ENCODE results near the gene KCNC1. TPM values are rescaled to one million over a fixed set of nuclear protein-coding genes. Genes with fewer than 3 reads are reported as not detected.

KCNC1 gene
- total and polyA plus RNA-seq, 2 experiments from 2014 or later = 0.11 TPM; not detected in 1

DNA sequence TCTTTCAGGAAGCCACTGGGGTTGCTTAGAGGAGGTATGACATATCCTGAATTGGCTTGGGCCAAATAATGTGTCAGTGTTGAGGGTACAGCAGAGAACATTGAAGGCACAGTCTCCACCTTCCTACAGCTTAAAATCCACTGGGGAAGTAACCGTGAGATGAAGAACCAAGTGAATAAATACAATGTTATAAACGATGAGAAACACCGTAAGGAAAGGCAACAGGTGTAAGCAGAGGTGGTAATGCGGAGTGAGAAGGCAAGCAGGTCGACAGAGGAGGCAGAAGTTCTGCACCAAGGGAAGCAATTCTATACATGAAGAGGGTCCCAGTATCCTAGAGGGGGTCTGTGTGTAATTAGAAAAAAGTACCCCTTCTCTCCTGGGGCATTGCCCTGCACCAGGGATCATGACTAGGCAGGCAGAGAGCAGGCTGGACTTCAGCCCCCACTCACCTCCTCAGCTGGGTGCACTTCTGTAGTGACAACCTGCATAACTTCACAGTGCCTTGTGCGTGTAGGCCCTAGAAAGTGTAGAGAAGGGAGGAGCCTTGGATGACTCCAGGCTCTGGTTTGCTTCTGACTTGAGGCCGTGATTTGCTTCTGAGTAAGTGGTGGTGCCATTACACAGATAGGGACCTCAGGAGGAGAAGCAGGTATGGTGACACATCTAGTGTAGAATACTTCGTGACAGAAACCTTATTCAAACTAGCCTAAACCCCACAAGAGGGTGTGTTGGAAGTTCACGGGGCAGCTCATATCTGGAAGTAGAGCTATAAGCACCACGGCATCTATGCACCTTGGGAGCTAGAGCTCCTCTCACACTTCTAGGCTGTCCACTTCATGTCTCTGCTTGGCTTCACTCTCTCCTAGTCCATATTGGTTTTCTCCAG lies 10.3 kb upstream of the KCNC1 start (continued):
- TF ChIP-seq, protein P1, sequence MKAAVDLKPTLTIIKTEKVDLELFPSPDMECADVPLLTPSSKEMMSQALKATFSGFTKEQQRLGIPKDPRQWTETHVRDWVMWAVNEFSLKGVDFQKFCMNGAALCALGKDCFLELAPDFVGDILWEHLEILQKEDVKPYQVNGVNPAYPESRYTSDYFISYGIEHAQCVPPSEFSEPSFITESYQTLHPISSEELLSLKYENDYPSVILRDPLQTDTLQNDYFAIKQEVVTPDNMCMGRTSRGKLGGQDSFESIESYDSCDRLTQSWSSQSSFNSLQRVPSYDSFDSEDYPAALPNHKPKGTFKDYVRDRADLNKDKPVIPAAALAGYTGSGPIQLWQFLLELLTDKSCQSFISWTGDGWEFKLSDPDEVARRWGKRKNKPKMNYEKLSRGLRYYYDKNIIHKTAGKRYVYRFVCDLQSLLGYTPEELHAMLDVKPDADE (IDR thresholded peaks at IDR 0.05) = no peak
- TF ChIP-seq NANOG (IDR thresholded peaks at IDR 0.05; ENCODE audit: borderline replicate concordance) (no peak), CREB1 (CRISPR knock-in tag; IDR thresholded peaks at IDR 0.05; ENCODE audit: low read depth) (no peak), EZH2phosphoT487 (IDR thresholded peaks at IDR 0.05; ENCODE audit: unreplicated experiment) (no peak), JUNB (IDR thresholded peaks at IDR 0.05; ENCODE audit: unreplicated experiment) (no peak), ZNF114 (CRISPR knock-in tag; IDR thresholded peaks at IDR 0.05) (no peak)
- TF ChIP-seq, protein P2, sequence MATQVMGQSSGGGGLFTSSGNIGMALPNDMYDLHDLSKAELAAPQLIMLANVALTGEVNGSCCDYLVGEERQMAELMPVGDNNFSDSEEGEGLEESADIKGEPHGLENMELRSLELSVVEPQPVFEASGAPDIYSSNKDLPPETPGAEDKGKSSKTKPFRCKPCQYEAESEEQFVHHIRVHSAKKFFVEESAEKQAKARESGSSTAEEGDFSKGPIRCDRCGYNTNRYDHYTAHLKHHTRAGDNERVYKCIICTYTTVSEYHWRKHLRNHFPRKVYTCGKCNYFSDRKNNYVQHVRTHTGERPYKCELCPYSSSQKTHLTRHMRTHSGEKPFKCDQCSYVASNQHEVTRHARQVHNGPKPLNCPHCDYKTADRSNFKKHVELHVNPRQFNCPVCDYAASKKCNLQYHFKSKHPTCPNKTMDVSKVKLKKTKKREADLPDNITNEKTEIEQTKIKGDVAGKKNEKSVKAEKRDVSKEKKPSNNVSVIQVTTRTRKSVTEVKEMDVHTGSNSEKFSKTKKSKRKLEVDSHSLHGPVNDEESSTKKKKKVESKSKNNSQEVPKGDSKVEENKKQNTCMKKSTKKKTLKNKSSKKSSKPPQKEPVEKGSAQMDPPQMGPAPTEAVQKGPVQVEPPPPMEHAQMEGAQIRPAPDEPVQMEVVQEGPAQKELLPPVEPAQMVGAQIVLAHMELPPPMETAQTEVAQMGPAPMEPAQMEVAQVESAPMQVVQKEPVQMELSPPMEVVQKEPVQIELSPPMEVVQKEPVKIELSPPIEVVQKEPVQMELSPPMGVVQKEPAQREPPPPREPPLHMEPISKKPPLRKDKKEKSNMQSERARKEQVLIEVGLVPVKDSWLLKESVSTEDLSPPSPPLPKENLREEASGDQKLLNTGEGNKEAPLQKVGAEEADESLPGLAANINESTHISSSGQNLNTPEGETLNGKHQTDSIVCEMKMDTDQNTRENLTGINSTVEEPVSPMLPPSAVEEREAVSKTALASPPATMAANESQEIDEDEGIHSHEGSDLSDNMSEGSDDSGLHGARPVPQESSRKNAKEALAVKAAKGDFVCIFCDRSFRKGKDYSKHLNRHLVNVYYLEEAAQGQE (IDR thresholded peaks at IDR 0.05; ENCODE audit: unreplicated experiment) = no peak
- TF ChIP-seq, protein P3, sequence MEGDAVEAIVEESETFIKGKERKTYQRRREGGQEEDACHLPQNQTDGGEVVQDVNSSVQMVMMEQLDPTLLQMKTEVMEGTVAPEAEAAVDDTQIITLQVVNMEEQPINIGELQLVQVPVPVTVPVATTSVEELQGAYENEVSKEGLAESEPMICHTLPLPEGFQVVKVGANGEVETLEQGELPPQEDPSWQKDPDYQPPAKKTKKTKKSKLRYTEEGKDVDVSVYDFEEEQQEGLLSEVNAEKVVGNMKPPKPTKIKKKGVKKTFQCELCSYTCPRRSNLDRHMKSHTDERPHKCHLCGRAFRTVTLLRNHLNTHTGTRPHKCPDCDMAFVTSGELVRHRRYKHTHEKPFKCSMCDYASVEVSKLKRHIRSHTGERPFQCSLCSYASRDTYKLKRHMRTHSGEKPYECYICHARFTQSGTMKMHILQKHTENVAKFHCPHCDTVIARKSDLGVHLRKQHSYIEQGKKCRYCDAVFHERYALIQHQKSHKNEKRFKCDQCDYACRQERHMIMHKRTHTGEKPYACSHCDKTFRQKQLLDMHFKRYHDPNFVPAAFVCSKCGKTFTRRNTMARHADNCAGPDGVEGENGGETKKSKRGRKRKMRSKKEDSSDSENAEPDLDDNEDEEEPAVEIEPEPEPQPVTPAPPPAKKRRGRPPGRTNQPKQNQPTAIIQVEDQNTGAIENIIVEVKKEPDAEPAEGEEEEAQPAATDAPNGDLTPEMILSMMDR (conservative IDR thresholded peaks at IDR 0.05; ENCODE audit: low read depth in 2 of 2) = no peak

DNA sequence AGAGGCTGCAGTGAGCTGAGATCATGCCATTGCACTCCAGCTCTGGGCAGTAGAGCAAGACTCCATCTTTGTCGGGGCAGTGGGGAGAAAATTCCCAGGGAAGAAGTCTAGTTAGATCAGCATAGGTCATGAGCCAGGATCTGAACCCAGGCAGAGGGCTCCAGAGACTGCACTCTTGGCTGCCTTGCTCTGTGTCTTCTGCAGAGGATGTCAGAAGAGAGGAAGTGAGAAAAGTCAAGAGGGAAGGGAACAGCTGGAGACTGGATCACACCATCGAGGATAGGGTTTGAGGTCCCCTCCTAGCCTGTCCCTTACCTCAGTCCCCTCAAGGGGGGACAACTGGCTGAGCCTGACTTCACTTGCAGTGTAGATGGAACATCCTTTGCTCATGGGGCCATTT lies 9.4 kb upstream of the KCNC1 start:
- H3K9me2 ChIP-seq (ENCODE audit: insufficient read depth) = no peaks in the 10 kb centered on the region
- no peak for DNase-seq (ENCODE audit: low spot score)
- peaks cover 72% of the 10 kb centered on the region for H3K27me3 ChIP-seq (ENCODE audit: insufficient read depth)
- H3K4me3 ChIP-seq = no peak overlapping the region
- no peaks in the 10 kb centered on the region for H3K9me3 Mint-ChIP-seq
- no peak for ATAC-seq
- H3K36me3 Mint-ChIP-seq (ENCODE audit: low read depth) = no peaks in the 10 kb centered on the region
- no peaks in the 10 kb centered on the region for H3F3A ChIP-seq (replicated peaks; ENCODE audit: low read depth)
- no peaks in the 10 kb centered on the region for H3K36me3 ChIP-seq (ENCODE audit: insufficient read depth)
- H3K4me1 ChIP-seq (ENCODE audit: insufficient read depth) = peaks cover 7% of the 10 kb centered on the region; the same call in 1 of the 2 replicates
- no peak overlapping the region for H3K27ac ChIP-seq (ENCODE audit: low read depth)
- H3K79me2 ChIP-seq (replicated peaks; ENCODE audit: insufficient read depth) = no peaks in the 10 kb centered on the region
- no peak overlapping the region for H3K4me3 Mint-ChIP-seq
- peaks cover 8% of the 10 kb centered on the region; the same call in 2 of the 3 replicates for H3K4me1 Mint-ChIP-seq
- H2AFZ ChIP-seq = no peak overlapping the region
- H3K27me3 Mint-ChIP-seq (ENCODE audit: insufficient read depth, low read depth, poor library complexity) = peaks cover 35% of the 10 kb centered on the region
- no peak overlapping the region for H3K27ac Mint-ChIP-seq
- no peaks in the 10 kb centered on the region for H4K20me1 ChIP-seq (replicated peaks; ENCODE audit: insufficient read depth)
- no peak overlapping the region for H3K4me2 ChIP-seq
- TF ChIP-seq, protein P4, sequence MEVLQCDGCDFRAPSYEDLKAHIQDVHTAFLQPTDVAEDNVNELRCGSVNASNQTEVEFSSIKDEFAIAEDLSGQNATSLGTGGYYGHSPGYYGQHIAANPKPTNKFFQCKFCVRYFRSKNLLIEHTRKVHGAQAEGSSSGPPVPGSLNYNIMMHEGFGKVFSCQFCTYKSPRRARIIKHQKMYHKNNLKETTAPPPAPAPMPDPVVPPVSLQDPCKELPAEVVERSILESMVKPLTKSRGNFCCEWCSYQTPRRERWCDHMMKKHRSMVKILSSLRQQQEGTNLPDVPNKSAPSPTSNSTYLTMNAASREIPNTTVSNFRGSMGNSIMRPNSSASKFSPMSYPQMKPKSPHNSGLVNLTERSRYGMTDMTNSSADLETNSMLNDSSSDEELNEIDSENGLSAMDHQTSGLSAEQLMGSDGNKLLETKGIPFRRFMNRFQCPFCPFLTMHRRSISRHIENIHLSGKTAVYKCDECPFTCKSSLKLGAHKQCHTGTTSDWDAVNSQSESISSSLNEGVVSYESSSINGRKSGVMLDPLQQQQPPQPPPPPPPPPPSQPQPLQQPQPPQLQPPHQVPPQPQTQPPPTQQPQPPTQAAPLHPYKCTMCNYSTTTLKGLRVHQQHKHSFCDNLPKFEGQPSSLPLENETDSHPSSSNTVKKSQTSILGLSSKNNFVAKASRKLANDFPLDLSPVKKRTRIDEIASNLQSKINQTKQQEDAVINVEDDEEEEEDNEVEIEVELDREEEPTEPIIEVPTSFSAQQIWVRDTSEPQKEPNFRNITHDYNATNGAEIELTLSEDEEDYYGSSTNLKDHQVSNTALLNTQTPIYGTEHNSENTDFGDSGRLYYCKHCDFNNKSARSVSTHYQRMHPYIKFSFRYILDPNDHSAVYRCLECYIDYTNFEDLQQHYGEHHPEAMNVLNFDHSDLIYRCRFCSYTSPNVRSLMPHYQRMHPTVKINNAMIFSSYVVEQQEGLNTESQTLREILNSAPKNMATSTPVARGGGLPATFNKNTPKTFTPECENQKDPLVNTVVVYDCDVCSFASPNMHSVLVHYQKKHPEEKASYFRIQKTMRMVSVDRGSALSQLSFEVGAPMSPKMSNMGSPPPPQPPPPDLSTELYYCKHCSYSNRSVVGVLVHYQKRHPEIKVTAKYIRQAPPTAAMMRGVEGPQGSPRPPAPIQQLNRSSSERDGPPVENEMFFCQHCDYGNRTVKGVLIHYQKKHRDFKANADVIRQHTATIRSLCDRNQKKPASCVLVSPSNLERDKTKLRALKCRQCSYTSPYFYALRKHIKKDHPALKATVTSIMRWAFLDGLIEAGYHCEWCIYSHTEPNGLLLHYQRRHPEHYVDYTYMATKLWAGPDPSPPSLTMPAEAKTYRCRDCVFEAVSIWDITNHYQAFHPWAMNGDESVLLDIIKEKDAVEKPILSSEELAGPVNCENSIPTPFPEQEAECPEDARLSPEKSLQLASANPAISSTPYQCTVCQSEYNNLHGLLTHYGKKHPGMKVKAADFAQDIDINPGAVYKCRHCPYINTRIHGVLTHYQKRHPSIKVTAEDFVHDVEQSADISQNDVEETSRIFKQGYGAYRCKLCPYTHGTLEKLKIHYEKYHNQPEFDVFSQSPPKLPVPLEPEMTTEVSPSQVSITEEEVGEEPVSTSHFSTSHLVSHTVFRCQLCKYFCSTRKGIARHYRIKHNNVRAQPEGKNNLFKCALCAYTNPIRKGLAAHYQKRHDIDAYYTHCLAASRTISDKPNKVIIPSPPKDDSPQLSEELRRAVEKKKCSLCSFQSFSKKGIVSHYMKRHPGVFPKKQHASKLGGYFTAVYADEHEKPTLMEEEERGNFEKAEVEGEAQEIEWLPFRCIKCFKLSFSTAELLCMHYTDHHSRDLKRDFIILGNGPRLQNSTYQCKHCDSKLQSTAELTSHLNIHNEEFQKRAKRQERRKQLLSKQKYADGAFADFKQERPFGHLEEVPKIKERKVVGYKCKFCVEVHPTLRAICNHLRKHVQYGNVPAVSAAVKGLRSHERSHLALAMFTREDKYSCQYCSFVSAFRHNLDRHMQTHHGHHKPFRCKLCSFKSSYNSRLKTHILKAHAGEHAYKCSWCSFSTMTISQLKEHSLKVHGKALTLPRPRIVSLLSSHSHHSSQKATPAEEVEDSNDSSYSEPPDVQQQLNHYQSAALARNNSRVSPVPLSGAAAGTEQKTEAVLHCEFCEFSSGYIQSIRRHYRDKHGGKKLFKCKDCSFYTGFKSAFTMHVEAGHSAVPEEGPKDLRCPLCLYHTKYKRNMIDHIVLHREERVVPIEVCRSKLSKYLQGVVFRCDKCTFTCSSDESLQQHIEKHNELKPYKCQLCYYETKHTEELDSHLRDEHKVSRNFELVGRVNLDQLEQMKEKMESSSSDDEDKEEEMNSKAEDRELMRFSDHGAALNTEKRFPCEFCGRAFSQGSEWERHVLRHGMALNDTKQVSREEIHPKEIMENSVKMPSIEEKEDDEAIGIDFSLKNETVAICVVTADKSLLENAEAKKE (CRISPR knock-in tag; IDR thresholded peaks at IDR 0.05) = no peak
- TF ChIP-seq JUNB (IDR thresholded peaks at IDR 0.05; ENCODE audit: unreplicated experiment) = no peak

All from GM23338 (cell line).